GM18858 (cell line): ENCODE results near the gene PNMA8A.

Experiments
- ATAC-seq: cut with Tn5 transposase; IDR thresholded peaks from one replicate; pipeline ENCODE4 v1.9.1; 2021; ENCODE audit not compliant: unreplicated experiment

PNMA8A gene

DNA sequence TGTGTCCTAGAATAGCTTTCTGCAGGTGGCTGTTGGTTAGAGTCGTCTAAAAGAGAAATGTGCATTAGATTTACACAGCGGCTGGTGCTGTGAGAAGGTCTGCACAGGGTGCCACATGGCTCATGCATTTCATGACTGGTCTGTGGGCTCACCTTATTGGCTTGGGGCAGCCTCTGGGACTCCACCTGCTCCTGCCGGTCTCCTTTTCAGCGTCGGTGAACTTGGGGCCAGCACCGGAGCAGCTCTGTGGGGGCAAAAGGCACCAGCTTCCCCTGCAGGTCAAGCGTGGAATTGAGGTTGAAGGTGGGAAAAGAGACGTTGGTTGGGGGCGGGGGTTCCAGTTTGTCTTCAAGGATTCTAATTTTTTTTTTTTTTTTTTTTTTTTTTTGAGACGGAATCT, 39.5 kb downstream of the PNMA8A start:
- ATAC-seq: no peak

DNA sequence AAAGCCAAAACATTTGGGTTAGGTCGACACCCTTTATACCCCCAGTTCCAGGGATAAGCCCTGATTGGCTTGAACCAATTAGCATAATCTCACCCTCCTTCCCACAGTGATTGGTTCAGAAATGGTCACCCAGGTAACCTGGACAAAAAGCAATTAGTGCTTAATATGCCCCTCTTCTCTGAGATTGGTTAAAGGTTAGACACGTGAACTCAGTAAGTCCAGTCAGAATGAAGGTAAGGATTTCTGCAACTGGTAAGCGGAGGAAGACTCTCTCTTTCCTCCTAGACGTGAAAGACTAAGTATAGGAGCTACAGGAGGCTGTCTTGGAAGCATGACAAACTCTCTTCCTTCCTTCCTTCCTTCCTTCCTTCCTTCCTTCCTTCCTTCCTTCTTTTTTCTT, 41.4 kb downstream of the PNMA8A start:
- no peak for ATAC-seq

DNA sequence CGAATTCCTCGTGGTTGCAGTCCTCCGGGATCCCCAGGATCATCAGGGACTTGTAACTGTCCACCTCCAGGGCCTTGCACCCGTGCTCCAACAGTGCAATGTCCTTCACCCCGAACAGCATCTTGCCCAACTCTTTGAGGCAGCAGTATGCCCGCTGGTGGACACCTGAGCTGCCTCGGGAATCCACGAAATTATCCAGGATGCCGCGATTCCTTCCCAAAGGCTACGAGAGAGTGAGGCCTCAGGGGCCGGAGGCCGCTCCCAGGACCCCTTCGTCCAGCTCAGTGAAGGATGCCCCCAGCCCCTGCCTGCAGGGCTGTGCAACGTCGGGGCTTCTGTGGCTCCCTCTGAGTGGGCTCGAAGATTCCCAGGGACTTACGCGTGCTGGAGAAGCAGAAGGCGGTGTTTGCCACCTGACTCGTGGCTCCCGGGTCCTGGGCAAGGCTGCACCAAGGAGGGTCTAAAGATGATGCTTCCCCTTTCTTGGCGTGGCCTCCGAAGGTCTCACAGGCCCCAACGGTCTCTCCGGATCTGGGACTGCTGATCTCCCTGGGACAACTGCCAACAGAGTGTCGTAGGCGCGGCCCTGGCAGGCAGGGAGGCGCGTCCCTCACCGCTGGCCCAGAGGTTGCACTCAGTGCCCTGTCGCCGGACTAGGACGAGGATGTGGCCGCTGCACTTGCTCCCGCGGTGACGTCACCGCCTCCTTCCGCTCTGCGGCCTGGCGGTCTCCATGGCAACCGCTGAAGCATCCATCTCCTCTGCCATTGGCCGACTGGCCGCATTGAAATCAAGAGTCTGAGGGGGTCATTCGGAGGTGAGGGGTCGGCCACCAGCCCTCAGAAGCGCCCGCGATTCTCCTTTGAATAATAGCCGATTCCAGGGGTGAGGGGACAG, 42.9 kb downstream of the PNMA8A start, which contains the start of gene PNMA8C:
Gene PNMA8C (minus strand): TSS at position 698 of the 897 bp plus-strand sequence. CDS start 577 bp downstream, at position 121.
- no peak for ATAC-seq

DNA sequence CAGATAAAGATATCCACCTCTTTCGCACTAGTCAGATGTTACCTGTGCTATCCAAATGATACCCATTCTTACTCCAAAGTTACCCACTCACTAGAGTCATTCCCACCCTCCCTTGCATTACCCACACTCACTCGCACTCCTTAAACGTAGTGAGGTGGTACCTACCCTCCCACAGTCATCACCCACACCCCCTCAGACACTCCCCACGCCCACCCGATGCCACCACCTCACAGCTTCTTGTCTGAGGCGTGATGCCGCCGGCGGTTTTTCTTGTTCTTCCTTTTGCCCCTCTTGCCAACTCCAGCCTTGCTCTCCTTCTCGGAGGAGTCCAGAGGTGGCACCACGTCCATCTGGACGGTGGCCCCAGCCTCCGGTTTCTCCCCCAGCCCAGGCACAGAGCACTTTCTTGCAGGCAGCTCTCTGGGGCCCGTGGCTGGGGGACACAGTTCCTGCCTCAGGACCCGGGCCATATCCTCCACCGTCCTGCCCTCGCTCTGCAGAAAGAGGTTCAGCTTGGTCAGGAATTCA, 43.8 kb downstream of the PNMA8A start:
- ATAC-seq: no peak

DNA sequence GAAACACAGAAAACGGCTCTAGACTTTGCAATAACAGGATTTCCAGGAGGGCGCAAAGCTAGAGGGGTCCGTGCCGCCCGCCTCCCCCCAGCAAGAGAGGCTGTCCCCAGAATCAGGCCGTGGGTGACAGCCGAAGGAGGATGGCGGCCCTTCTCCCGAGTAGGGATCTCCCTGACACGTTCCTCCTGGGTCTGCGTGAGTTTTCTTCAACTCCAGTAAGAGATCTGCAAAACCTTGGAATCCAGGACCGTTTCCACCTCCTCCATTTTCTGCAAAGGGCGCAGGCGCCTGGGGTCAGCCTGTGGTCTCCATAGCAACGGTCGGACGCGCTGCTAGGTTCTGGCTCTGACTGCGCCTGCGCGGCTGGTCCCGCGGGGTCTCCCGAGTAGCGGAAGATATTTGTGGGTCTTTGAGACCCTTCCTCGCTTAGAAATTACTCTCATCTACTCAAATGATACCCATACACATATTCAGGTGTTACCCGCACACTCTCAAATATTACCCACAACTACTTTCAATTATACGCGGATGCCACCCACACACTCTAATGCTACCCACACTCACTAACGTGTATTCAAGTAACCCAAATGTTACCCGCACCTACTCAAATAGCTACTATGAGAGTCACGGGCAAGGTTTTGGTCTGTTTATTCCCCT, 44.7 kb downstream of the PNMA8A start:
- ATAC-seq: no peak

DNA sequence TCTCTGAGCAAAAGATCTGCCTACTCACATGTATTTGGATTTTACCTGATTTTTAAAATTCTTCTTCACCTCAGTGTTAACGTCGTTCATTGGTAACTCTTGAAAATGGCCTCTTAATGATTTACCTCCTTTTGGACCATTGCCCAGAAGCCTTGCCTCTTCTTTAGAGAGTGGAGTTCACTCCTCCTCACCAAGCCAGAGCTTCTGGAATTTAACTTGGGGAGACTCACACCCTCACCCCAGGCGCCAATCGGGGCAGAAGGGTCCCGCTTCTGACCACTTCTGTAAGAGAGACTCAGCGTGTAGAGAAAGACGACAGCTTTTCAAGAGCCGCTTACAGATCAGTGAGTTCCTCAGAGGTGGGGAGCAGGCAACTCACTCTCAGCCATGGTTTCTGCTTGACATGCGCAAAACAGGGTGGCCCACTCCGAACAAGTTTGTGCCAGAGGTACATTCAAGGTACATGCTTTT, 45.3 kb downstream of the PNMA8A start:
- ATAC-seq: no peak

DNA sequence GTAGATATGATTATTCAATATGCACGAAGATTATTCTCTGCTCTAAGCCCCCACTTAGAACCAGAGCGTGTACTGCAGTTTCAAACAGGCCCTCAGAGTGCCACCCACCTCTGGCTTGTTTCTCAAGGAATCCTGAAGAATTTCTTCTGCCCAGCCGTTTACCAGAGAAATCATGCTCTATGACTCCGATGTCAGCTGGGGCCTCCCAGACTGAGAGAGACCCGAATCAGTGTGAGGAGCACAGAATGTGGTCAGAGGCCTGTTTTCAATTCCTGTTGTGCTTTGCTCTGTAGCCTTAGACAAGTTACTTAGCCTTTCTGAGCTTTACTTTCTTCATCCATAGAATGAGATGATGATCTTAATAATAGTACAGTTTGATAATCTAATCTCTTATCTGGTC, 48.2 kb downstream of the PNMA8A start:
- no peak for ATAC-seq

DNA sequence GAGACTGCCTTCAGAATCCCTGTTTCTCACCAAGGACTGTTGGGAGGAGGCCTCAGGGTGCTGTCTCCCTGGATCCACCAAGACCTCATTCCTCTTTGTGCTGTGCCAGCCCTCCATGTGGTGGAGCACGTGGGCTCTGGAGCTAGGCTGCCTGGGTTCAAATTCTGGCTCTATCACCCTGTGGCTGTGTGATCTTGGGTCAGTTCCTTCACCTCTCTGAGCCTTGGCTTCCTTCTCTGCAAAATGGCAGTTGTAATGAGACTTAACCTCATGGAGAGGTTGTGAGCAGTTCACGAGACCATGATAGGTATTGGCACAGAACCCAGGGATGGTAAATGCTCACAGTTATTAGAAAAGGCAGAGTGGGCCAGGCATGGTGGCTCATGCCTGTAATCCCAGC, 49.0 kb downstream of the PNMA8A start:
- ATAC-seq: no peak

DNA sequence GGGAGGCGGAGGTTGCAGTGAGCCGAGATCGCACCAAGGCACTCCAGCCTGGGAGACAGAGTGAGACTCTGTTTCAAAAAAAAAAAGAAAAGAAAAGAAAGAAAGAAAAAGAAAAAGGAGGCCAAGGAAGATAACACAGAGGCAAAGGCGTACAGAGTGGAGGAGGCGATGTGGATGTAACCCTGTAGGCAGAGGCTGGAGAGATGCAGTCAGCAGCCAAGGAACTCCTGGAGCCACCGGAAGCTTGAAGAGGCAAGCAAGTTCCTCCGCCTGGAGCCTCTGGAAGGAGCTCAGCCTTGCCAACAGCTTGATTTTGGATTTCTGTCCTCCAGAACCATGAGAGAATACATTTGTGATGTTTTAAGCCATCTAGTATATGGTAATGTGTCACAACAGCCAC, 51.3 kb downstream of the PNMA8A start:
- ATAC-seq: no peak
